ENCODE results near the gene PIH1D1.

PIH1D1 gene

GRCh38 chr19:49423985-49424303 lies 27.7 kb downstream of the PIH1D1 start (continued):
- no peak for TF ChIP-seq ZNF518A (tag by site-specific recombination; conservative IDR thresholded peaks at IDR 0.05; ENCODE audit: low read depth)

GRCh38 chr19:49423071-49423984 lies 28.3 kb downstream of the PIH1D1 start, which contains the start of gene PTH2:
TSS of gene PTH2 (minus strand) at chr19:49423441. CDS start at chr19:49423339, 102 bp downstream.
- ChIA-PET POLR2A (no interaction called here), CTCF (interaction anchor here (3.8 kb wide), 1 partner anchor 32 kb away, joined by 33 read pairs; no protein-coding TSS in a partner anchor)
- peak within 1 kb of the TSS; percentile 20 for H3K4me3 ChIP-seq (ENCODE audit: low read depth, low read length)
- peaks cover 5% of the 10 kb centered on the region for H3K4me1 ChIP-seq (ENCODE audit: control insufficient read depth, insufficient read depth, low read length)
- H3K36me3 ChIP-seq (ENCODE audit: control insufficient read depth in 2 of 2, insufficient read depth in 1 of 2, low read length in 2 of 2), result no peaks in the 10 kb centered on the region
- H3K27ac ChIP-seq (ENCODE audit: extremely low read depth, low read depth, low read length), result no peak within 1 kb of the TSS
- TF ChIP-seq PRDM1 (tag by site-specific recombination; IDR thresholded peaks at IDR 0.05) (peak; percentile 89), HOXC10 (CRISPR knock-in tag; IDR thresholded peaks at IDR 0.05) (no peak), ZNF366 (tag by site-specific recombination; conservative IDR thresholded peaks at IDR 0.05) (peak; percentile 92), KLF16 (tag by site-specific recombination; IDR thresholded peaks at IDR 0.05) (peak; percentile 43; the same call in 1 of the 2 replicates), ZNF18 (tag by site-specific recombination; IDR thresholded peaks at IDR 0.05) (no peak)
- no peaks in the 10 kb centered on the region for H3K9me3 ChIP-seq (ENCODE audit: control insufficient read depth, insufficient read depth, low read depth, low read length)

GRCh38 chr19:49422407-49423070 lies 29.1 kb downstream of the PIH1D1 start:
- Histone ChIP-seq H3K4me1 (ENCODE audit: control insufficient read depth, insufficient read depth, low read length) (peaks cover 5% of the 10 kb centered on the region), H3K27ac (ENCODE audit: extremely low read depth, low read depth, low read length) (no peak overlapping the region), H3K4me3 (ENCODE audit: low read depth, low read length) (peak overlapping the region; percentile 20), H3K9me3 (ENCODE audit: control insufficient read depth, insufficient read depth, low read depth, low read length) (no peaks in the 10 kb centered on the region), H3K36me3 (ENCODE audit: control insufficient read depth in 2 of 2, insufficient read depth in 1 of 2, low read length in 2 of 2) (no peaks in the 10 kb centered on the region)
- ChIA-PET CTCF (interaction anchor here (0.5 to 4.5 kb wide), 3 partner anchors 11 to 129 kb away, joined by 3 to 28 read pairs (median 3); no protein-coding TSS in a partner anchor), POLR2A (interaction anchor here (1.0 to 1.3 kb wide), 2 partner anchors 19 to 31 kb away, joined by 4 to 5 read pairs; partner anchors contain the start of gene ALDH16A1)
- no peak for TF ChIP-seq ZNF654 (tag by site-specific recombination; IDR thresholded peaks at IDR 0.05; ENCODE audit: low read depth)
- TF ChIP-seq ZNF394 (tag by site-specific recombination; IDR thresholded peaks at IDR 0.05; ENCODE audit: borderline replicate concordance), result no peak
- no peak for TF ChIP-seq ZNF747 (tag by site-specific recombination; IDR thresholded peaks at IDR 0.05)
- no peak for TF ChIP-seq ZSCAN5A (tag by site-specific recombination; IDR thresholded peaks at IDR 0.05)
- peak; percentile 30; the same call in 1 of the 2 replicates for TF ChIP-seq EGR2 (tag by site-specific recombination; IDR thresholded peaks at IDR 0.05; ENCODE audit: low read depth)
- TF ChIP-seq ZNF350 (tag by site-specific recombination; IDR thresholded peaks at IDR 0.05), result no peak
- peak; percentile 85 for TF ChIP-seq PRDM10 (tag by site-specific recombination; IDR thresholded peaks at IDR 0.05)
- TF ChIP-seq SETDB1 (IDR thresholded peaks at IDR 0.05; ENCODE audit: insufficient read length, low read length), result no peak
- peak; percentile 63; the same call in 1 of the 2 replicates for TF ChIP-seq PBX3 (CRISPR knock-in tag; IDR thresholded peaks at IDR 0.05)
- TF ChIP-seq ZNF600 (tag by site-specific recombination; IDR thresholded peaks at IDR 0.05), result no peak
